Caco-2 (cell line): ENCODE measurements around the gene GSG1L. TPM values are rescaled to one million over a fixed set of nuclear protein-coding genes. Genes with fewer than 3 reads are reported as not detected.

Experiments used
- BruUV-seq: library from RNA; stranded (reverse); fragments of 400-500 nt; replicated peaks from 2 replicates; lab custom pipeline; 2021; lab: Mats Ljungman, UMichigan
- CTCF ChIA-PET: fragments of 300-600 bp; sonication (Branson Sonifier 250); formaldehyde crosslinking; loops from one replicate; lab custom pipeline; 2022; ENCODE audit warnings: antibody characterized with exemption; lab: Charles Lee
- POLR2A ChIA-PET: fragments of 300-600 bp; sonication (Branson Sonifier 250); formaldehyde crosslinking; loops from one replicate; lab custom pipeline; 2022; ENCODE audit warnings: antibody characterized with exemption; lab: Charles Lee
- DNase-seq, 2 experiments: peaks; one replicate each; pipeline versions ENCODE4 v3.0.0 to v3.0.0-alpha.2; 2020 to 2022
- H3K27me3 ChIP-seq: replicated peaks from 2 replicates; pipeline ENCODE4 v1.6.0; 2011; ENCODE audit warnings: low read length; ENCODE audit not compliant: control insufficient read depth, insufficient read depth
- H3K36me3 ChIP-seq: 2 replicates; pipeline ENCODE4 v1.5.1; 2011; ENCODE audit warnings: low read length; ENCODE audit not compliant: control insufficient read depth, insufficient read depth
- H3K4me1 ChIP-seq: fragments of 250-450 bp; sonication (Bioruptor Pico); 2 replicates; pipeline ENCODE4 v1.5.1; 2020; ENCODE audit warnings: mild to moderate bottlenecking
- H3K4me3 ChIP-seq: 2 replicates; pipeline ENCODE4 v1.5.1; 2011; ENCODE audit warnings: low read depth, mild to moderate bottlenecking, control low read depth, low read length
- H3K9me3 ChIP-seq: fragments of 250-450 bp; sonication (Bioruptor Pico); 2 replicates; pipeline ENCODE4 v1.5.1; 2020; ENCODE audit warnings: mild to moderate bottlenecking, moderate library complexity
- H3K27ac Mint-ChIP-seq: one replicate; pipeline ENCODE4 v1.8.0; 2022; ENCODE audit warnings: mixed read lengths; ENCODE audit not compliant: unreplicated experiment
- H3K27me3 Mint-ChIP-seq: one replicate; pipeline ENCODE4 v1.8.0; 2022; ENCODE audit warnings: mixed read lengths; ENCODE audit not compliant: insufficient read depth, unreplicated experiment
- H3K36me3 Mint-ChIP-seq: one replicate; pipeline ENCODE4 v1.8.0; 2022; ENCODE audit warnings: mild to moderate bottlenecking, mixed read lengths; ENCODE audit not compliant: insufficient read depth, unreplicated experiment
- H3K4me1 Mint-ChIP-seq: one replicate; pipeline ENCODE4 v1.8.0; 2022; ENCODE audit warnings: low read depth, mixed read lengths; ENCODE audit not compliant: unreplicated experiment
- H3K4me3 Mint-ChIP-seq: one replicate; pipeline ENCODE4 v1.8.0; 2022; ENCODE audit warnings: mild to moderate bottlenecking, moderate library complexity, mixed read lengths; ENCODE audit not compliant: unreplicated experiment
- H3K9me3 Mint-ChIP-seq: one replicate; pipeline ENCODE4 v1.8.0; 2022; ENCODE audit warnings: mixed read lengths; ENCODE audit not compliant: unreplicated experiment
- CTCF ChIP-seq, 2 experiments: fragments of 200-600 bp in 1 of 2; IDR thresholded peaks; 1 replicate in 1 of 2; 2 replicates in 1 of 2; pipeline versions ENCODE4 v1.5.1 to v1.8.0; 2011 to 2022; ENCODE audit warnings: antibody characterized with exemption in 1 of 2, control low read depth in 1 of 2, inconsistent platforms in 1 of 2, low read depth in 1 of 2, low read length in 1 of 2, mild to moderate bottlenecking in 1 of 2, moderate library complexity in 1 of 2; ENCODE audit not compliant: insufficient read depth in 1 of 2, severe bottlenecking in 1 of 2, unreplicated experiment in 1 of 2
- intact Hi-C: fragments of 100-400 bp; cut with micrococcal nuclease; formaldehyde crosslinking; loops from one replicate; pipeline ENCODE4 v1.10.0; 2022; ENCODE audit not compliant: unreplicated experiment
- total RNA-seq: library from RNA; stranded (reverse); gene quantifications from 2 replicates; pipeline ENCODE4 v1.2.3, GENCODE V29; 2022

GSG1L gene
- total RNA-seq, 1 experiment from 2014 or later: not detected

- H3K9me3 Mint-ChIP-seq: no peaks in the 10 kb centered on the region
- H3K36me3 Mint-ChIP-seq: peaks cover 4% of the 10 kb centered on the region
- H3K9me3 ChIP-seq: no peaks in the 10 kb centered on the region
- intact Hi-C loops: no loop called here
- no peak for TF ChIP-seq CTCF (IDR thresholded peaks at IDR 0.05; ENCODE audit: insufficient read depth in 1 of 2, low read depth in 1 of 2, low read length in 1 of 2, severe bottlenecking in 1 of 2, unreplicated experiment in 1 of 2)
- no peak overlapping the region for H3K4me3 Mint-ChIP-seq
- H3K36me3 ChIP-seq: no peaks in the 10 kb centered on the region; the same call in 1 of the 2 replicates
- no peaks in the 10 kb centered on the region for H3K4me1 Mint-ChIP-seq
- CTCF ChIA-PET: no interaction called here
- H3K4me1 ChIP-seq: no peaks in the 10 kb centered on the region
- DNase-seq: no peak
- no peak overlapping the region for H3K4me3 ChIP-seq
- no peaks in the 10 kb centered on the region for H3K27me3 Mint-ChIP-seq
- BruUV-seq: no TSS peak
- POLR2A ChIA-PET: no interaction called here
- no peak overlapping the region for H3K27ac Mint-ChIP-seq
- no peaks in the 10 kb centered on the region for H3K27me3 ChIP-seq
These were observed 291.3 kb downstream of the GSG1L start for GRCh38 chr16:27772093-27772825.

DNA sequence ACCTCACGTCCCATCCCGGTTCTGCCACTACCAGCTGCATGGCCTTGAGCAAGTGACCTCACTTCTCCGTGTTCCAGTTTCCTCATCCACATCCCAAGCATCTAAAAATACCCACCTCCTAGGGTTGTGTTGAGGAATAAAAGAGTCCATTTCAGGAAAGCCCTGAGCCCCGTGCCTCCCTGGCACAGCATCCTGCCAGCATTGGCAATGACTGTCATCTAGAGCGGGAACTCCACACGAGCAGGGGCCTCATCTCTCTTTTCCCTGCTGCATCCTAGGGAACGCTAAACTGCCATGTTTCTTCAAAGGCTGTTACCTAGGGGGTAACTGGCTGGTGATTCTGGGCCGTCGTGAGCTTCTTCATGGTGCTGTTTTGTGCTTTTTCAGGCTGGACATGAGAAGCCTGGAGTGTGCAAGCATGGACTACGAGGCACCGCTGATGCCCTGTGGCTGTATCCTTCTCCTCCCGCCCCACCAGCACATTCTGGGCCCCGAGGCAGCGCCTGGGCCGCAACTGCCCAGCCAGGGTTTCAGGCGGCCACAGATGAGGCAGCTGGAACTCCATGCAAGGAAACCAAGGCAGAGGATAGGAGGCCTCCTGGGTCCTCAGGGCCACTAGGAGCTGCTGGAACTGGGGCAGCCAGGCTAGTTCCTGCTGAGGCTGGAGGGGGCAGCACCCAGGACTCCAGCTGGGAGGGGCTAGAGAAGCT is 292.2 kb downstream of the GSG1L start:
- Mint-ChIP-seq H3K4me1 (no peaks in the 10 kb centered on the region), H3K27me3 (no peaks in the 10 kb centered on the region), H3K36me3 (peaks cover 4% of the 10 kb centered on the region), H3K9me3 (no peaks in the 10 kb centered on the region), H3K27ac (no peak overlapping the region), H3K4me3 (no peak overlapping the region)
- Histone ChIP-seq H3K9me3 (no peaks in the 10 kb centered on the region), H3K36me3 (no peaks in the 10 kb centered on the region; the same call in 1 of the 2 replicates), H3K4me1 (no peaks in the 10 kb centered on the region), H3K4me3 (no peak overlapping the region), H3K27me3 (no peaks in the 10 kb centered on the region)
- intact Hi-C loops: no loop called here
- no peak for TF ChIP-seq CTCF (IDR thresholded peaks at IDR 0.05; ENCODE audit: insufficient read depth in 1 of 2, low read depth in 1 of 2, low read length in 1 of 2, severe bottlenecking in 1 of 2, unreplicated experiment in 1 of 2)
- POLR2A ChIA-PET: no interaction called here
- no TSS peak for BruUV-seq
- DNase-seq: no peak
- CTCF ChIA-PET: no interaction called here

GRCh38 chr16:27770271-27771196 is 293.0 kb downstream of the GSG1L start:
- H3K4me3 ChIP-seq: no peak overlapping the region
- no peak overlapping the region for H3K27ac Mint-ChIP-seq
- no peaks in the 10 kb centered on the region for H3K27me3 Mint-ChIP-seq
- H3K9me3 Mint-ChIP-seq: no peaks in the 10 kb centered on the region
- ChIA-PET CTCF (no interaction called here), POLR2A (no interaction called here)
- no peaks in the 10 kb centered on the region for H3K9me3 ChIP-seq
- H3K4me1 ChIP-seq: no peaks in the 10 kb centered on the region
- no peak overlapping the region for H3K4me3 Mint-ChIP-seq
- intact Hi-C loops: no loop called here
- no peak for TF ChIP-seq CTCF (IDR thresholded peaks at IDR 0.05; ENCODE audit: insufficient read depth in 1 of 2, low read depth in 1 of 2, low read length in 1 of 2, severe bottlenecking in 1 of 2, unreplicated experiment in 1 of 2)
- no peaks in the 10 kb centered on the region for H3K27me3 ChIP-seq
- BruUV-seq: no TSS peak
- H3K36me3 Mint-ChIP-seq: peaks cover 2% of the 10 kb centered on the region
- H3K4me1 Mint-ChIP-seq: no peaks in the 10 kb centered on the region
- no peak for DNase-seq
- H3K36me3 ChIP-seq: no peaks in the 10 kb centered on the region; the same call in 1 of the 2 replicates
